Lung microvascular endothelial cell (primary cell): Measurements from ENCODE around the gene DISP1. TPM values are rescaled to one million over a fixed set of nuclear protein-coding genes. Genes with fewer than 3 reads are reported as not detected.

Source experiments
- DNase-seq, 2 donors: peaks; one replicate each; pipeline versions ENCODE4 v3.0.0 to v3.0.0-alpha.2; 2010; ENCODE audit warnings: low read depth in 2 of 2
- total RNA-seq: library from RNA; depleted of rRNA; stranded (reverse); fragments of >200 nt; gene quantifications from 2 replicates; pipeline ENCODE4 v1.2.1, GENCODE V29; 2014

The DISP1 gene
- total RNA-seq, result 0.65 and 0.79 TPM in 2 replicates

GRCh38 chr1:222814536-222815439 lies at the start of gene DISP1:
DISP1 (plus strand) TSS chr1:222815039; CDS start chr1:222942824, 127,785 bp downstream.
- peak; percentile 74 to 75 for DNase-seq

GRCh38 chr1:222767152-222767571 lies 47.7 kb upstream of the DISP1 start:
- no peak for DNase-seq

- DNase-seq, result no peak
Observed at GRCh38 chr1:222768592-222768991, 46.2 kb upstream of the DISP1 start.

- DNase-seq, result no peak
Observed at GRCh38 chr1:222769181-222769580, 45.7 kb upstream of the DISP1 start.

GRCh38 chr1:222769971-222770620 lies 44.7 kb upstream of the DISP1 start:
- DNase-seq, result no peak

- DNase-seq, result no peak
Observed at GRCh38 chr1:222772996-222773379, 41.9 kb upstream of the DISP1 start.

GRCh38 chr1:222777463-222777862 lies 37.4 kb upstream of the DISP1 start:
- peak in 1 of 2 donors; percentile 12 for DNase-seq

GRCh38 chr1:222777977-222778376 lies 36.9 kb upstream of the DISP1 start:
- peak; percentile 42 to 61 for DNase-seq

GRCh38 chr1:222781251-222781650 lies 33.6 kb upstream of the DISP1 start:
- no peak for DNase-seq

- no peak for DNase-seq
Observed at GRCh38 chr1:222783051-222783450, 31.8 kb upstream of the DISP1 start.

- no peak for DNase-seq
Observed at GRCh38 chr1:222784371-222784770, 30.5 kb upstream of the DISP1 start.

- DNase-seq, result no peak
Observed at GRCh38 chr1:222784916-222785315, 29.9 kb upstream of the DISP1 start.

- DNase-seq, result no peak
Observed at GRCh38 chr1:222785529-222785928, 29.3 kb upstream of the DISP1 start.

GRCh38 chr1:222786121-222786520 lies 28.7 kb upstream of the DISP1 start:
- peak; percentile 48 to 64 for DNase-seq

GRCh38 chr1:222787729-222788128 lies 27.1 kb upstream of the DISP1 start:
- no peak for DNase-seq

GRCh38 chr1:222788402-222789156 lies 26.3 kb upstream of the DISP1 start:
- DNase-seq, result no peak

GRCh38 chr1:222790115-222790514 lies 24.7 kb upstream of the DISP1 start:
- no peak for DNase-seq

- DNase-seq, result no peak
Observed at GRCh38 chr1:222790520-222790919, 24.3 kb upstream of the DISP1 start.

GRCh38 chr1:222791006-222791710 lies 23.7 kb upstream of the DISP1 start:
- peak in 1 of 2 donors; percentile 28 for DNase-seq

GRCh38 chr1:222792744-222793143 lies 22.1 kb upstream of the DISP1 start:
- peak; percentile 44 to 63 for DNase-seq
